HepG2 (cell line): ENCODE results near the gene GRB2. TPM values are rescaled to one million over a fixed set of nuclear protein-coding genes. Genes with fewer than 3 reads are reported as not detected.
A peak's percentile ranks its signal among the peaks of the same experiment; 100 is the strongest.

Experiments used
- CC2D1A ChIP-seq: sonication (generic); formaldehyde crosslinking; IDR thresholded peaks from 2 replicates; pipeline ENCODE4 v1.8.1; 2023; ENCODE audit warnings: mild to moderate bottlenecking, missing genetic modification reagents
- GTF2F1 ChIP-seq: fragments of 150-350 bp; IDR thresholded peaks from 2 replicates; pipeline ENCODE4 v1.6.1; 2014; ENCODE audit warnings: low read length
- ISX ChIP-seq: sonication (generic); formaldehyde crosslinking; conservative IDR thresholded peaks from 2 replicates; pipeline ENCODE4 v1.5.0; 2020; ENCODE audit warnings: missing genetic modification reagents
- NFKB2 ChIP-seq: sonication (generic); formaldehyde crosslinking; IDR thresholded peaks from 2 replicates; pipeline ENCODE4 v1.4.0; 2020; ENCODE audit warnings: missing genetic modification reagents, borderline replicate concordance
- PAF1 ChIP-seq: IDR thresholded peaks from 2 replicates; pipeline ENCODE4 v1.6.1; 2016; ENCODE audit warnings: missing genetic modification reagents, missing compliant biosample characterization
- RBAK ChIP-seq: sonication (generic); formaldehyde crosslinking; IDR thresholded peaks from 2 replicates; pipeline ENCODE4 v1.5.1; 2020; ENCODE audit warnings: mild to moderate bottlenecking, missing genetic modification reagents
- STAT5B ChIP-seq: sonication (generic); formaldehyde crosslinking; IDR thresholded peaks from 2 replicates; pipeline ENCODE4 v1.4.0; 2020; ENCODE audit warnings: missing genetic modification reagents
- TBX3 ChIP-seq: fragments of 450-650 bp; IDR thresholded peaks from 2 replicates; pipeline ENCODE4 v1.6.1; 2017; ENCODE audit warnings: antibody characterized with exemption, mild to moderate bottlenecking, inconsistent platforms, borderline replicate concordance
- YY1 ChIP-seq: IDR thresholded peaks from 2 replicates; pipeline ENCODE4 v1.6.1; 2011; ENCODE audit warnings: low read length, low read depth, moderate library complexity, mild to moderate bottlenecking; ENCODE audit not compliant: insufficient read depth, insufficient replicate concordance
- ZBTB20 ChIP-seq: sonication (generic); formaldehyde crosslinking; IDR thresholded peaks from 2 replicates; pipeline ENCODE4 v1.8.1; 2023; ENCODE audit warnings: missing genetic modification reagents, low read depth, mild to moderate bottlenecking, borderline replicate concordance
- ZBTB7B ChIP-seq: sonication (generic); formaldehyde crosslinking; IDR thresholded peaks from 2 replicates; pipeline ENCODE4 v1.4.0; 2020; ENCODE audit warnings: missing genetic modification reagents
- ZNF263 ChIP-seq: sonication (generic); formaldehyde crosslinking; IDR thresholded peaks from 2 replicates; pipeline ENCODE4 v1.4.0; 2020; ENCODE audit warnings: missing genetic modification reagents
- ZNF354B ChIP-seq: sonication (generic); formaldehyde crosslinking; IDR thresholded peaks from 2 replicates; pipeline ENCODE4 v1.8.0; 2022; ENCODE audit warnings: mild to moderate bottlenecking, missing genetic modification reagents
- ZNF382 ChIP-seq: sonication (generic); formaldehyde crosslinking; IDR thresholded peaks from 2 replicates; pipeline ENCODE4 v1.5.0; 2020; ENCODE audit warnings: missing genetic modification reagents, mild to moderate bottlenecking, borderline replicate concordance
- ZSCAN30 ChIP-seq: sonication (generic); formaldehyde crosslinking; IDR thresholded peaks from 2 replicates; pipeline ENCODE4 v1.5.0; 2020; ENCODE audit warnings: mild to moderate bottlenecking, missing genetic modification reagents
- polyA plus RNA-seq, 8 experiments: library from polyadenylated mRNA; depleted of rRNA in 3 of 8; stranded (reverse) in 7 of 8; unstranded in 1 of 8; fragments of >200 nt; fragmentation: Illumina TruSeq in 4 of 8; extraction: Trizol in 4 of 8; gene quantifications; 2 replicates each; pipeline versions ENCODE4 v1.2.1 to v1.2.3, GENCODE V29; 2011 to 2016; ENCODE audit warnings: low read depth in 4 of 8, missing spikeins in 1 of 8, mixed read lengths in 1 of 8; ENCODE audit not compliant: insufficient read depth in 1 of 8
- total RNA-seq, 5 experiments: library from RNA; depleted of rRNA; stranded (reverse); fragments of >200 nt; fragmentation: Illumina TruSeq; extraction: Trizol; gene quantifications; 2 replicates each; pipeline ENCODE4 v1.2.3, GENCODE V29; 2016; ENCODE audit warnings: low read depth in 1 of 5
- TF ChIP-seq, protein P1 (sequence below): sonication (generic); formaldehyde crosslinking; IDR thresholded peaks from 2 replicates; pipeline ENCODE4 v1.5.0; 2020; ENCODE audit warnings: missing genetic modification reagents
- TF ChIP-seq, protein P2 (sequence below): sonication (generic); formaldehyde crosslinking; IDR thresholded peaks from 2 replicates; pipeline ENCODE4 v1.4.0; 2020; ENCODE audit warnings: missing genetic modification reagents
- TF ChIP-seq, protein P3 (sequence below): sonication (generic); formaldehyde crosslinking; IDR thresholded peaks from 2 replicates; pipeline ENCODE4 v1.4.0; 2020; ENCODE audit warnings: missing genetic modification reagents, borderline replicate concordance
- TF ChIP-seq, protein P4 (sequence below): sonication (generic); formaldehyde crosslinking; IDR thresholded peaks from 2 replicates; pipeline ENCODE4 v1.4.0; 2020; ENCODE audit warnings: missing genetic modification reagents

The GRB2 gene
- total and polyA plus RNA-seq, 2 of the 13 experiments (the other 11 are each of a cell fraction or from before 2014, with no cell fraction given): 84.6 to 92.3 TPM

DNA sequence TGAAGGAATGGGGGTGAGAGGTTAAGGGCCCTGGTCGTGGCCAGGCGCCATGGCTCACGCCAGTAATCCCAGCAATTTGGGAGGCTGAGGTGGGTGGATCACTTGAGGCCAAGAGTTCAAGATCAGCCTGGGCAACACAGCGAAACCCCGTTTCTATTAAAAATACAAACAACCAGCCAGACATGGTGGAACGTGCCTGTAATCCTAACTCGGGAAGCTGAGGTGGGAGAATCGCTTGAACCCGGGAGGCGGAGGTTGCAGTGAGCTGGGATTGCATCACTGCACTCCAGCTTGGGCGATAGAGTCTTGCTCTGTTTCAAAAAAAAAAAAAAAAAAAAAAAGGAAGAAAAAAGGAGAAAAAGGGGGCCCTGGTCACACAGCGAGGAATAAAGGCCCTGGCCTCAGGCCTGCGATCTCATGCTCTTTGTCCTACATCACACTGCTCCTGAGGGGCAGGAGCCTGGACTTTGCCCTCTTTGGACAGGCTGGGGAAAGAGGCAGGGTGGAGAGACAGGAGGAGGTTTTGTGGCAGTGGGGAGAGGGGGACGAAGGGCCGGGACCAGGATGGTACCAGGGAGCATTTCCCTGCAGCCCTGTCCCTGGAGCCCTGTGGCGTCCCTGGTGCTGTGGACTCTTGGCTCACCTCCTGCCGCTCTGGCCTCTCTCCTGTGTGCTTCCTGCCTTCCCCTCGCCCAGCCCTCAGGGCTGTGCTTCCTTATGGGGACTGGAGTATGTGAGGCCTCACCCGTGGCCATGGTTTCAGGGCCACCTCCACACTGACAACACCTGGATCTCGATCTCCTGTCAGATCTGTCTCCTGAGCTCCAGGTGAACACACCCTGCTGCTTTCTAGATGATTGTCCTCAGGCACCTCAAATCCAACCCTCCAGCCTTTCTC lies 96.5 kb downstream of the GRB2 start (continued):
- peak; percentile 65; the same call in 1 of the 2 replicates for TF ChIP-seq ZSCAN30 (CRISPR knock-in tag)
- 0 out of 2 replicates have a peak, but pooled peaks have one; percentile 40 for TF ChIP-seq GTF2F1
- TF ChIP-seq, protein P1, sequence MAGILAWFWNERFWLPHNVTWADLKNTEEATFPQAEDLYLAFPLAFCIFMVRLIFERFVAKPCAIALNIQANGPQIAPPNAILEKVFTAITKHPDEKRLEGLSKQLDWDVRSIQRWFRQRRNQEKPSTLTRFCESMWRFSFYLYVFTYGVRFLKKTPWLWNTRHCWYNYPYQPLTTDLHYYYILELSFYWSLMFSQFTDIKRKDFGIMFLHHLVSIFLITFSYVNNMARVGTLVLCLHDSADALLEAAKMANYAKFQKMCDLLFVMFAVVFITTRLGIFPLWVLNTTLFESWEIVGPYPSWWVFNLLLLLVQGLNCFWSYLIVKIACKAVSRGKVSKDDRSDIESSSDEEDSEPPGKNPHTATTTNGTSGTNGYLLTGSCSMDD (CRISPR knock-in tag): no peak
- 0 out of 2 replicates have a peak, but pooled peaks have one; percentile 24 for TF ChIP-seq CC2D1A (CRISPR knock-in tag)
- TF ChIP-seq STAT5B (CRISPR knock-in tag): no peak
- TF ChIP-seq ZNF354B: no peak
- TF ChIP-seq NFKB2: peak; percentile 80; the same call in 1 of the 2 replicates
- TF ChIP-seq, protein P2, sequence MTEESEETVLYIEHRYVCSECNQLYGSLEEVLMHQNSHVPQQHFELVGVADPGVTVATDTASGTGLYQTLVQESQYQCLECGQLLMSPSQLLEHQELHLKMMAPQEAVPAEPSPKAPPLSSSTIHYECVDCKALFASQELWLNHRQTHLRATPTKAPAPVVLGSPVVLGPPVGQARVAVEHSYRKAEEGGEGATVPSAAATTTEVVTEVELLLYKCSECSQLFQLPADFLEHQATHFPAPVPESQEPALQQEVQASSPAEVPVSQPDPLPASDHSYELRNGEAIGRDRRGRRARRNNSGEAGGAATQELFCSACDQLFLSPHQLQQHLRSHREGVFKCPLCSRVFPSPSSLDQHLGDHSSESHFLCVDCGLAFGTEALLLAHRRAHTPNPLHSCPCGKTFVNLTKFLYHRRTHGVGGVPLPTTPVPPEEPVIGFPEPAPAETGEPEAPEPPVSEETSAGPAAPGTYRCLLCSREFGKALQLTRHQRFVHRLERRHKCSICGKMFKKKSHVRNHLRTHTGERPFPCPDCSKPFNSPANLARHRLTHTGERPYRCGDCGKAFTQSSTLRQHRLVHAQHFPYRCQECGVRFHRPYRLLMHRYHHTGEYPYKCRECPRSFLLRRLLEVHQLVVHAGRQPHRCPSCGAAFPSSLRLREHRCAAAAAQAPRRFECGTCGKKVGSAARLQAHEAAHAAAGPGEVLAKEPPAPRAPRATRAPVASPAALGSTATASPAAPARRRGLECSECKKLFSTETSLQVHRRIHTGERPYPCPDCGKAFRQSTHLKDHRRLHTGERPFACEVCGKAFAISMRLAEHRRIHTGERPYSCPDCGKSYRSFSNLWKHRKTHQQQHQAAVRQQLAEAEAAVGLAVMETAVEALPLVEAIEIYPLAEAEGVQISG (CRISPR knock-in tag): peak; percentile 87
- TF ChIP-seq YY1: peak; percentile 52
- no peak for TF ChIP-seq ZNF382
- TF ChIP-seq, protein P3, sequence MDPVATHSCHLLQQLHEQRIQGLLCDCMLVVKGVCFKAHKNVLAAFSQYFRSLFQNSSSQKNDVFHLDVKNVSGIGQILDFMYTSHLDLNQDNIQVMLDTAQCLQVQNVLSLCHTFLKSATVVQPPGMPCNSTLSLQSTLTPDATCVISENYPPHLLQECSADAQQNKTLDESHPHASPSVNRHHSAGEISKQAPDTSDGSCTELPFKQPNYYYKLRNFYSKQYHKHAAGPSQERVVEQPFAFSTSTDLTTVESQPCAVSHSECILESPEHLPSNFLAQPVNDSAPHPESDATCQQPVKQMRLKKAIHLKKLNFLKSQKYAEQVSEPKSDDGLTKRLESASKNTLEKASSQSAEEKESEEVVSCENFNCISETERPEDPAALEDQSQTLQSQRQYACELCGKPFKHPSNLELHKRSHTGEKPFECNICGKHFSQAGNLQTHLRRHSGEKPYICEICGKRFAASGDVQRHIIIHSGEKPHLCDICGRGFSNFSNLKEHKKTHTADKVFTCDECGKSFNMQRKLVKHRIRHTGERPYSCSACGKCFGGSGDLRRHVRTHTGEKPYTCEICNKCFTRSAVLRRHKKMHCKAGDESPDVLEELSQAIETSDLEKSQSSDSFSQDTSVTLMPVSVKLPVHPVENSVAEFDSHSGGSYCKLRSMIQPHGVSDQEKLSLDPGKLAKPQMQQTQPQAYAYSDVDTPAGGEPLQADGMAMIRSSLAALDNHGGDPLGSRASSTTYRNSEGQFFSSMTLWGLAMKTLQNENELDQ (CRISPR knock-in tag): no peak
- TF ChIP-seq RBAK (CRISPR knock-in tag): no peak
- TF ChIP-seq ZNF263: peak; percentile 82
- TF ChIP-seq ISX (CRISPR knock-in tag): no peak
- TF ChIP-seq TBX3: no peak
- TF ChIP-seq ZBTB7B: peak; percentile 92; the same call in 1 of the 2 replicates
- TF ChIP-seq, protein P4, sequence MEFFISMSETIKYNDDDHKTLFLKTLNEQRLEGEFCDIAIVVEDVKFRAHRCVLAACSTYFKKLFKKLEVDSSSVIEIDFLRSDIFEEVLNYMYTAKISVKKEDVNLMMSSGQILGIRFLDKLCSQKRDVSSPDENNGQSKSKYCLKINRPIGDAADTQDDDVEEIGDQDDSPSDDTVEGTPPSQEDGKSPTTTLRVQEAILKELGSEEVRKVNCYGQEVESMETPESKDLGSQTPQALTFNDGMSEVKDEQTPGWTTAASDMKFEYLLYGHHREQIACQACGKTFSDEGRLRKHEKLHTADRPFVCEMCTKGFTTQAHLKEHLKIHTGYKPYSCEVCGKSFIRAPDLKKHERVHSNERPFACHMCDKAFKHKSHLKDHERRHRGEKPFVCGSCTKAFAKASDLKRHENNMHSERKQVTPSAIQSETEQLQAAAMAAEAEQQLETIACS (CRISPR knock-in tag): no peak
- TF ChIP-seq ZBTB20 (CRISPR knock-in tag): 0 out of 2 replicates have a peak, but pooled peaks have one; percentile 21
- no peak for TF ChIP-seq PAF1
